Nephron progenitor cell (in vitro differentiated cells): ENCODE measurements around the gene RGS6.

Source experiments
- DNase-seq: peaks from one replicate; pipeline ENCODE4 v3.0.0; 2021
- H3K27ac Mint-ChIP-seq: 2 replicates; pipeline ENCODE4 v1.8.0; 2021; ENCODE audit warnings: mild to moderate bottlenecking, moderate library complexity, mixed read lengths
- H3K27me3 Mint-ChIP-seq: 2 replicates; pipeline ENCODE4 v1.8.0; 2021; ENCODE audit warnings: mild to moderate bottlenecking, low read depth, mixed read lengths; ENCODE audit not compliant: poor library complexity
- H3K36me3 Mint-ChIP-seq: 2 replicates; pipeline ENCODE4 v1.8.0; 2021; ENCODE audit warnings: low read depth, mixed read lengths
- H3K4me1 Mint-ChIP-seq: 2 replicates; pipeline ENCODE4 v1.8.0; 2021; ENCODE audit warnings: mixed read lengths
- H3K4me3 Mint-ChIP-seq: 2 replicates; pipeline ENCODE4 v1.8.0; 2021; ENCODE audit warnings: mild to moderate bottlenecking, moderate library complexity, mixed read lengths
- H3K9me3 Mint-ChIP-seq: 2 replicates; pipeline ENCODE4 v1.8.0; 2021; ENCODE audit warnings: mild to moderate bottlenecking, moderate library complexity, mixed read lengths
- CTCF ChIP-seq: fragments of 200-600 bp; sonication (generic); IDR thresholded peaks from 2 replicates; pipeline ENCODE4 v1.5.0; 2021; ENCODE audit warnings: antibody characterized with exemption

RGS6 gene

DNA sequence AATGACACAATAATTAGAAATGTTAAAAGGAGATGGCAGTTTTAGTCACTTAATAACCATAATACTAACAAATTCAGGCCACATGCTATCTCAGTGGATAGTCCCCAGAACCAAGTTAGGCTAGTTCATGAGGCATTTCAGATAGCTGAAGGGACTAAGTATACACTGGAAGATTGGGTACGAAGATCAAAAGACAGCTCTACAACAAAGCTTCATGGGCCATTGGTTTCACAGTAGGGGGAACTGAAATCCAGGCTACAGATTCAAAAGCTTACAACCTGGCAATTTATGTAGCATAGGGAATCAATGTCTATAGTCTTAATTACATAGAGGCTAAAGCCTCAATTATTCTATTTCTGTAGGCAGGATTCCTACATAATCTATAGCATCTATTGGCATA, 343.0 kb downstream of the RGS6 start:
- DNase-seq, result no peak
- Mint-ChIP-seq H3K4me1 (no peaks in the 10 kb centered on the region), H3K9me3 (peaks cover 12% of the 10 kb centered on the region), H3K36me3 (no peaks in the 10 kb centered on the region), H3K4me3 (no peak overlapping the region), H3K27me3 (peaks cover 2% of the 10 kb centered on the region), H3K27ac (no peak overlapping the region)
- TF ChIP-seq CTCF, result no peak

DNA sequence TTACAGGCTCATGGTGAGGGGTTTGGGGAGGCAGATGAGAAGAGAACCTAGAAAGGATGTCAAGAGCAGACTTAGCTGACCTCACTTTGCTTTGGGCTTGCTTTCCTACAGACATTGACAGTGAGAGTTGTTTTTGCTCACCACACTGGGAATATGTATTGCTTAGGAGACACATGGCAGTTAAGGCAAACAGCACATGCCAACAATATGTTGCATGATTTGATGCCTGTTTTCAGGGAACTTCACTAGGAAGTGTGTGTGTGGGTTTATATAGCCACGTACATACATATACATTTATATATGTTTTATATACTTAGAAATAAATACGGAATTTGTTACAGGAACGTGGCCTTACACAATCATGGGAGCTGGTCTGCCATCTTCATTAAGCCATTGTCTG, 346.1 kb downstream of the RGS6 start:
- Mint-ChIP-seq H3K27me3 (no peaks in the 10 kb centered on the region), H3K27ac (no peak overlapping the region), H3K4me1 (no peaks in the 10 kb centered on the region), H3K36me3 (no peaks in the 10 kb centered on the region), H3K9me3 (peaks cover 21% of the 10 kb centered on the region), H3K4me3 (no peak overlapping the region)
- TF ChIP-seq CTCF, result no peak
- no peak for DNase-seq

DNA sequence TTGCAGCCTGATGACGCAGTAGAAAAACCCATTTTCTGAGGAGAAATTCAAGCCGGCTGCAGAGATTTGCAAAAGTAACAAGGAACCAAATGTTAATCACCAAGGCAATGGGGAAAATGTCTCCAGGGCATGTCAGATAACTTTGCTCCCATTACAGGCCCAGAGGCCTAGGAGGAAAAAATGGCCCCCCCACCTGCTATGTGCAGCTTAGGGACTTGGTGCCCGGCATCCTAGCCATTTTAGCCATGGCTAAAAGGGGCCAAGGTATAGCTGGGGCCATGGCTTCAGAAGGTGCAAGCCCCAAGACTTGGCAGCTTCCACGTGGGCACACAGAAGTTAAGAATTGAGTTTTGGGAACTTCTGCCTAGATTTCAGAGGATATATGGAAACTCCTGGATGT, 351.9 kb downstream of the RGS6 start:
- H3K27ac Mint-ChIP-seq, result no peak overlapping the region
- H3K4me3 Mint-ChIP-seq, result no peak overlapping the region
- TF ChIP-seq CTCF, result no peak
- no peaks in the 10 kb centered on the region for H3K4me1 Mint-ChIP-seq
- H3K9me3 Mint-ChIP-seq, result peaks cover 54% of the 10 kb centered on the region
- H3K36me3 Mint-ChIP-seq, result peaks cover 16% of the 10 kb centered on the region
- H3K27me3 Mint-ChIP-seq, result no peaks in the 10 kb centered on the region
- no peak for DNase-seq

- no peak overlapping the region for H3K27ac Mint-ChIP-seq
- H3K27me3 Mint-ChIP-seq, result no peaks in the 10 kb centered on the region
- peaks cover 23% of the 10 kb centered on the region for H3K9me3 Mint-ChIP-seq
- H3K4me1 Mint-ChIP-seq, result no peaks in the 10 kb centered on the region
- H3K4me3 Mint-ChIP-seq, result no peak overlapping the region
- DNase-seq, result no peak
- TF ChIP-seq CTCF, result no peak
- peaks cover 8% of the 10 kb centered on the region for H3K36me3 Mint-ChIP-seq
These were observed 358.0 kb downstream of the RGS6 start for GRCh38 chr14:72290241-72290640.

DNA sequence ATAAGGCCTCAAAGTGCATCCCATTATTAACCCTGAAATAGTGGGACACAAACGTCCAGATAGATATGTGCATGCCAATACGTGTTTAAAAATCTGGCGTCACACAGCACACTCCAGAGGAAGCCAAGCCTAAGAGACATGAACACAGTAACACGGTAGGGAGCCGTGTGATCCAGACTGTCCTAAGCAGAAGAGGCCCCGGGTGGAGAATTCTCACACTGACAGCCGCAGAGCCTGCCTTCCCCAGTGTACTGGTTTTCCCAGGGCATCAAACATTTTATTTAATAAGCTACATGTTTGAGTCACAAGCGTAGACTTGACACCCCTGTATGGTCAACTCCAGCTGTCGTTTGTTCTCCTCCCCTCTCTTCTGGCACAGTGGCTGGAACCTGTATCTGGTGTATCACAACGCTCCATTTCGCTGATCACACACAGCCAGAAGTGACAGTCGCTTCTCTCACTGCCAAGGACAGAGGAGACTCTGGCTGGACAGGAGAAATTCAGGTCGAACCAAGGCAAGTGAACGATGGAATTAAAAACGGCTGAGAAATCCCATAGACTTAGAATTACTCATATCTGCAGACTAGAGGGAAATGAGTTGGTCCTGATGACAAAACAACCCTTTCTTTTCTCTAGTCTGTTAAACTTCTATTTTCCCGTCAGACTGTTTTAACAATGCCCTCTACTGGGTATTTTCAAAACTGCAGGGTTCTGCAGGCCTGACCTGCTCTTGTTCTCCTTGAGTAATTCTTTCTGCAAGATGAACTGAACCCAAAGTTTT, 359.9 kb downstream of the RGS6 start:
- H3K9me3 Mint-ChIP-seq, result peaks cover 11% of the 10 kb centered on the region
- no peaks in the 10 kb centered on the region for H3K27me3 Mint-ChIP-seq
- DNase-seq, result peak; percentile 31
- no peaks in the 10 kb centered on the region for H3K4me1 Mint-ChIP-seq
- H3K36me3 Mint-ChIP-seq, result no peaks in the 10 kb centered on the region
- H3K4me3 Mint-ChIP-seq, result no peak overlapping the region
- TF ChIP-seq CTCF, result peak; percentile 80
- no peak overlapping the region for H3K27ac Mint-ChIP-seq

GRCh38 chr14:72292689-72293024, 360.4 kb downstream of the RGS6 start:
- no peaks in the 10 kb centered on the region for H3K27me3 Mint-ChIP-seq
- H3K9me3 Mint-ChIP-seq, result peaks cover 9% of the 10 kb centered on the region
- no peak for DNase-seq
- H3K4me3 Mint-ChIP-seq, result no peak overlapping the region
- H3K36me3 Mint-ChIP-seq, result no peaks in the 10 kb centered on the region
- no peak for TF ChIP-seq CTCF
- H3K27ac Mint-ChIP-seq, result no peak overlapping the region
- H3K4me1 Mint-ChIP-seq, result no peaks in the 10 kb centered on the region
